ENCODE data around the gene GSTO1. TPM values are rescaled to one million over a fixed set of nuclear protein-coding genes. Genes with fewer than 3 reads are reported as not detected.

GSTO1 gene
- total RNA-seq, 3 donors from 2014 or later (not counting 1 experiment from before 2014, with no cell fraction given), result 27.8 to 38.0 (median 31.5) TPM

DNA sequence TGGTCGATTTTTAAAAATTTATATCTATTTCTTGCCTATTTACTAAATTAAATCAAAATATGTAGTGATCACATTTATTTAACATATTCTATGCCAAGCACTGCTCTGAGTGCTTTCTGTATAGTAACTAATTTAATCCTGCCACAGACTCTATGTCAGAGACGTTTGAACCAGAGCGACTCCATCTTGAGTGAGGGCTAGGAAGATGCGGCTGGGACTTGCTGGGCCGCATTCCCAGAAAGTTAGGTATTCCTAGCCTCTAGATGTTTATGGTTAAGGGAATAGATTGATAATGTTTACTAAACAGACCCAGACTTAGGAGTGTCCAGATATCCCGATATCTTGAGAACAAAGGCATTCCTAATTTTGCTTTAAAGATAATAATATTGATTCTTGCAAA lies 3.2 kb upstream of the GSTO1 start:
- TF ChIP-seq, protein P1, sequence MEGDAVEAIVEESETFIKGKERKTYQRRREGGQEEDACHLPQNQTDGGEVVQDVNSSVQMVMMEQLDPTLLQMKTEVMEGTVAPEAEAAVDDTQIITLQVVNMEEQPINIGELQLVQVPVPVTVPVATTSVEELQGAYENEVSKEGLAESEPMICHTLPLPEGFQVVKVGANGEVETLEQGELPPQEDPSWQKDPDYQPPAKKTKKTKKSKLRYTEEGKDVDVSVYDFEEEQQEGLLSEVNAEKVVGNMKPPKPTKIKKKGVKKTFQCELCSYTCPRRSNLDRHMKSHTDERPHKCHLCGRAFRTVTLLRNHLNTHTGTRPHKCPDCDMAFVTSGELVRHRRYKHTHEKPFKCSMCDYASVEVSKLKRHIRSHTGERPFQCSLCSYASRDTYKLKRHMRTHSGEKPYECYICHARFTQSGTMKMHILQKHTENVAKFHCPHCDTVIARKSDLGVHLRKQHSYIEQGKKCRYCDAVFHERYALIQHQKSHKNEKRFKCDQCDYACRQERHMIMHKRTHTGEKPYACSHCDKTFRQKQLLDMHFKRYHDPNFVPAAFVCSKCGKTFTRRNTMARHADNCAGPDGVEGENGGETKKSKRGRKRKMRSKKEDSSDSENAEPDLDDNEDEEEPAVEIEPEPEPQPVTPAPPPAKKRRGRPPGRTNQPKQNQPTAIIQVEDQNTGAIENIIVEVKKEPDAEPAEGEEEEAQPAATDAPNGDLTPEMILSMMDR (IDR thresholded peaks at IDR 0.05), result no peak
- H3K9me3 ChIP-seq (ENCODE audit: control insufficient read depth, insufficient read depth, low read length), result no peaks in the 10 kb centered on the region
- H3K27ac ChIP-seq (ENCODE audit: low read length), result no peak overlapping the region
- DNase-seq, result no peak
- no peaks in the 10 kb centered on the region for H3K36me3 ChIP-seq (ENCODE audit: control insufficient read depth, insufficient read depth, low read length)
- ATAC-seq, result no peak
- WGBS (ENCODE audit: insufficient coverage), result 91% methylated on average over 4 of the region's 6 CpGs
- H3K4me1 ChIP-seq (ENCODE audit: control insufficient read depth, insufficient read depth, low read length), result peaks cover 5% of the 10 kb centered on the region
- Mint-ChIP-seq H3K27me3 (ENCODE audit: low read depth in 2 of 2) (peaks cover 15 to 32% of the 10 kb centered on the region in 2 donors), H3K4me3 (no peak overlapping the region), H3K9me3 (no peaks in the 10 kb centered on the region), H3K4me1 (peaks cover 26 to 28% of the 10 kb centered on the region in 2 donors), H3K27ac (no peak overlapping the region), H3K36me3 (no peaks in the 10 kb centered on the region)
- no peak overlapping the region for H3K4me3 ChIP-seq (ENCODE audit: low read length)
- H3K27me3 ChIP-seq (ENCODE audit: control insufficient read depth, insufficient read depth, low read length), result peaks cover 4% of the 10 kb centered on the region
- intact Hi-C loops (cut with micrococcal nuclease), result no loop called here

- H3K4me1 ChIP-seq (ENCODE audit: control insufficient read depth, insufficient read depth, low read length), result peaks cover 8% of the 10 kb centered on the region
- no peaks in the 10 kb centered on the region for H3K9me3 ChIP-seq (ENCODE audit: control insufficient read depth, insufficient read depth, low read length)
- H3K4me1 Mint-ChIP-seq, result peaks cover 35 to 37% of the 10 kb centered on the region in 2 donors
- H3K36me3 Mint-ChIP-seq, result no peaks in the 10 kb centered on the region
- no peak overlapping the region for H3K4me3 Mint-ChIP-seq
- H3K27me3 ChIP-seq (ENCODE audit: control insufficient read depth, insufficient read depth, low read length), result peaks cover 4% of the 10 kb centered on the region
- H3K9me3 Mint-ChIP-seq, result no peaks in the 10 kb centered on the region
- no peak overlapping the region for H3K4me3 ChIP-seq (ENCODE audit: low read length)
- H3K27ac ChIP-seq (ENCODE audit: low read length), result no peak overlapping the region
- peaks cover 15 to 30% of the 10 kb centered on the region in 2 donors for H3K27me3 Mint-ChIP-seq (ENCODE audit: low read depth in 2 of 2)
- ATAC-seq (no peak), DNase-seq (no peak)
- no peaks in the 10 kb centered on the region for H3K36me3 ChIP-seq (ENCODE audit: control insufficient read depth, insufficient read depth, low read length)
- intact Hi-C loops (cut with micrococcal nuclease), result no loop called here
- H3K27ac Mint-ChIP-seq, result no peak overlapping the region
- TF ChIP-seq, protein P1 (IDR thresholded peaks at IDR 0.05), result no peak
Measured at GRCh38 chr10:104252368-104252767, 2.3 kb upstream of the GSTO1 start.

DNA sequence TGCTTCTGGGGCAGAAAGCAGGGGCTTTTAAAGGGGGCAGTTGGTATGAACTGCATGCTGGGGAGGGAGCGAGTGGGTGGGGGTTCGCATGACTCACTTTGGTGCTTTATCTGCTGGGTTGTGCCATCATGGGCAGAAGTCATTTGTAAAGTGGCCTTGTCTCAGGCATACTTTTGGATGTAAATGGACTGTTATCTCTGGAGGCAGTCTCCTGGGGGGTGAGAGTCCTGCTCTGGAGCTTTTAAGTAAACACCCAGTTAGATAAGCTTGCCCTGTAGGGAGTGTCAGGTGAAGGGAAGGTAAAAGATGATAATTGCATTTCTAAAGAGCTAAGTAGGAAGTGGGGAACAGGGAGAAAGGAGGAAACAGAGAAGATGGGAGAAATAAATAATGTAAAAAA lies 1.6 kb upstream of the GSTO1 start:
- 93% methylated on average over 2 of the region's 2 CpGs for WGBS (ENCODE audit: insufficient coverage)
- peaks cover 11% of the 10 kb centered on the region for H3K4me1 ChIP-seq (ENCODE audit: control insufficient read depth, insufficient read depth, low read length)
- intact Hi-C loops (cut with micrococcal nuclease), result no loop called here
- Mint-ChIP-seq H3K4me3 (peak overlapping the region; percentile 97), H3K4me1 (peaks cover 40 to 41% of the 10 kb centered on the region in 2 donors), H3K36me3 (no peaks in the 10 kb centered on the region), H3K9me3 (no peaks in the 10 kb centered on the region), H3K27ac (peak overlapping the region in 1 of 2 donors; percentile 90), H3K27me3 (ENCODE audit: low read depth in 2 of 2) (peaks cover 15 to 25% of the 10 kb centered on the region in 2 donors)
- H3K27ac ChIP-seq (ENCODE audit: low read length), result no peak overlapping the region
- TF ChIP-seq, protein P1 (IDR thresholded peaks at IDR 0.05), result no peak
- peaks cover 4% of the 10 kb centered on the region for H3K27me3 ChIP-seq (ENCODE audit: control insufficient read depth, insufficient read depth, low read length)
- DNase-seq (no peak), ATAC-seq (no peak)
- no peaks in the 10 kb centered on the region for H3K9me3 ChIP-seq (ENCODE audit: control insufficient read depth, insufficient read depth, low read length)
- peaks cover 4% of the 10 kb centered on the region for H3K36me3 ChIP-seq (ENCODE audit: control insufficient read depth, insufficient read depth, low read length)
- no peak overlapping the region for H3K4me3 ChIP-seq (ENCODE audit: low read length)

Data from natural killer cell (primary cell).